Glutamatergic neuron (in vitro differentiated cells): ENCODE data around the gene PTPRN2. TPM values are rescaled to one million over a fixed set of nuclear protein-coding genes. Genes with fewer than 3 reads are reported as not detected.
A peak's percentile ranks its signal among the peaks of the same experiment; 100 is the strongest.

Source experiments
- DNase-seq: peaks from one replicate; pipeline ENCODE4 v3.0.0; 2022
- H3K27ac Mint-ChIP-seq: one replicate; pipeline ENCODE4 v1.8.0; 2020; ENCODE audit warnings: mild to moderate bottlenecking, mixed read lengths, inconsistent platforms; ENCODE audit not compliant: unreplicated experiment
- H3K27me3 Mint-ChIP-seq: one replicate; pipeline ENCODE4 v1.8.0; 2020; ENCODE audit warnings: mild to moderate bottlenecking, moderate library complexity, mixed read lengths, inconsistent platforms; ENCODE audit not compliant: unreplicated experiment
- H3K36me3 Mint-ChIP-seq: one replicate; pipeline ENCODE4 v1.8.0; 2020; ENCODE audit warnings: mild to moderate bottlenecking, mixed read lengths, inconsistent platforms; ENCODE audit not compliant: unreplicated experiment
- H3K4me1 Mint-ChIP-seq: one replicate; pipeline ENCODE4 v1.8.0; 2020; ENCODE audit warnings: mild to moderate bottlenecking, low read depth, mixed read lengths, inconsistent platforms; ENCODE audit not compliant: unreplicated experiment
- H3K4me3 Mint-ChIP-seq: one replicate; pipeline ENCODE4 v1.8.0; 2020; ENCODE audit warnings: mild to moderate bottlenecking, mixed read lengths, inconsistent platforms; ENCODE audit not compliant: unreplicated experiment
- H3K9me3 Mint-ChIP-seq: one replicate; pipeline ENCODE4 v1.8.0; 2020; ENCODE audit warnings: mild to moderate bottlenecking, moderate library complexity, mixed read lengths, inconsistent platforms; ENCODE audit not compliant: unreplicated experiment
- total RNA-seq: library from RNA; stranded (reverse); fragmentation: NEBNext Ultra II Directional; extraction: Animal tissue kit (Norgen Biotek cat#: 25700); gene quantifications from one replicate; pipeline ENCODE4 v1.2.1, GENCODE V29; 2021; ENCODE audit not compliant: unreplicated experiment
- TF ChIP-seq, protein P1 (sequence below): fragments of 200-600 bp; sonication (generic); IDR thresholded peaks from one replicate; pipeline ENCODE4 v1.5.0; 2021; ENCODE audit not compliant: partially characterized antibody, unreplicated experiment

Gene PTPRN2
- total RNA-seq, 1 donor from 2014 or later: 49.0 TPM

DNA sequence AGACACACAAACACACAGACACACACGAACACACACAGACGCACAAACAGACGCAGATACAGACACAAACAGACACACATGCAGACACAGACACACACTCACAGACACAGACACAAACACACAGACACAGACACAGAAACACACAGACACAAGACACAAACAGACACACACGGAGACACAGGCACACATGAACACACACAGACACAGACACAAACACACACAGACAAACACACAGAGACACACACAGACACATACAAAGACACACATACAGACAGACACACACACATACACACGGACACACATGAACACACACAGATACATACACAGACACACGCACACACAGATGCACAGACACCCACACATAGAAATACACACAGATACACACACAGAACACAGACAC is 815.9 kb downstream of the PTPRN2 start:
- H3K27ac Mint-ChIP-seq: peak overlapping the region; percentile 19
- H3K4me3 Mint-ChIP-seq: peak overlapping the region; percentile 37
- peaks cover 32% of the 10 kb centered on the region for H3K36me3 Mint-ChIP-seq
- H3K9me3 Mint-ChIP-seq: peaks cover 44% of the 10 kb centered on the region
- TF ChIP-seq, protein P1, sequence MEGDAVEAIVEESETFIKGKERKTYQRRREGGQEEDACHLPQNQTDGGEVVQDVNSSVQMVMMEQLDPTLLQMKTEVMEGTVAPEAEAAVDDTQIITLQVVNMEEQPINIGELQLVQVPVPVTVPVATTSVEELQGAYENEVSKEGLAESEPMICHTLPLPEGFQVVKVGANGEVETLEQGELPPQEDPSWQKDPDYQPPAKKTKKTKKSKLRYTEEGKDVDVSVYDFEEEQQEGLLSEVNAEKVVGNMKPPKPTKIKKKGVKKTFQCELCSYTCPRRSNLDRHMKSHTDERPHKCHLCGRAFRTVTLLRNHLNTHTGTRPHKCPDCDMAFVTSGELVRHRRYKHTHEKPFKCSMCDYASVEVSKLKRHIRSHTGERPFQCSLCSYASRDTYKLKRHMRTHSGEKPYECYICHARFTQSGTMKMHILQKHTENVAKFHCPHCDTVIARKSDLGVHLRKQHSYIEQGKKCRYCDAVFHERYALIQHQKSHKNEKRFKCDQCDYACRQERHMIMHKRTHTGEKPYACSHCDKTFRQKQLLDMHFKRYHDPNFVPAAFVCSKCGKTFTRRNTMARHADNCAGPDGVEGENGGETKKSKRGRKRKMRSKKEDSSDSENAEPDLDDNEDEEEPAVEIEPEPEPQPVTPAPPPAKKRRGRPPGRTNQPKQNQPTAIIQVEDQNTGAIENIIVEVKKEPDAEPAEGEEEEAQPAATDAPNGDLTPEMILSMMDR: no peak
- H3K4me1 Mint-ChIP-seq: peaks cover 10% of the 10 kb centered on the region
- peaks cover 13% of the 10 kb centered on the region for H3K27me3 Mint-ChIP-seq
- DNase-seq: no peak

DNA sequence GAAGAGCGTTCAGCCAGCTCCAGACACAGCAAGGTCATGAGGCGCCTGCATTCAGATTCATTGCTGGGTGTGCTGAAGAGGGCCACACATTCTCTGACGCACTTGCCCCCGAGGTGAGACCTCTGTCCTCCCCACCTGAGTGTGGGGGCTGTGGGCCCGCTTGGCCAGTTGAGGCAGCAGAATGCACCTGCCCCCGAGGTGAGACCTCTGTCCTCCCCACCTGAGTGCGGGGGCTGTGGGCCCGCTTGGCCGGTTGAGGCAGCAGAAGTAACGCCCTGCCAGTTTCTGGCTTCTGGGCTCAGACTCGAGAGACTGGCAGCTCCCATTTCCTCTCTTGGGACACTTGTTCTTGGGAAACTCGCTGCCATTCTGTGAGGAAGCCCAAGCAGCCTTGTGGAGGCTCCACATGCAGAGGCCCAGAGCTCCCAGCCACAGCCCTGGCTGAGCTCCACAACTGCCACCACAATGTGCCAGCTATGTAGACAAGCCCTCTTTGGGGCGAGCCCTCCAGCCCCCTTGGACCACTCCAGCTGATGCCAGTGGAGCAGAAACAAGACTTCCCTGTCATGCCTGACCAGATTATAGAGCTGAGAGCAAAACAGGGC is 816.8 kb downstream of the PTPRN2 start:
- H3K4me1 Mint-ChIP-seq: peaks cover 10% of the 10 kb centered on the region
- peaks cover 36% of the 10 kb centered on the region for H3K36me3 Mint-ChIP-seq
- H3K27me3 Mint-ChIP-seq: peaks cover 13% of the 10 kb centered on the region
- DNase-seq: no peak
- TF ChIP-seq, protein P1: no peak
- peaks cover 48% of the 10 kb centered on the region for H3K9me3 Mint-ChIP-seq
- H3K4me3 Mint-ChIP-seq: no peak overlapping the region
- H3K27ac Mint-ChIP-seq: no peak overlapping the region

DNA sequence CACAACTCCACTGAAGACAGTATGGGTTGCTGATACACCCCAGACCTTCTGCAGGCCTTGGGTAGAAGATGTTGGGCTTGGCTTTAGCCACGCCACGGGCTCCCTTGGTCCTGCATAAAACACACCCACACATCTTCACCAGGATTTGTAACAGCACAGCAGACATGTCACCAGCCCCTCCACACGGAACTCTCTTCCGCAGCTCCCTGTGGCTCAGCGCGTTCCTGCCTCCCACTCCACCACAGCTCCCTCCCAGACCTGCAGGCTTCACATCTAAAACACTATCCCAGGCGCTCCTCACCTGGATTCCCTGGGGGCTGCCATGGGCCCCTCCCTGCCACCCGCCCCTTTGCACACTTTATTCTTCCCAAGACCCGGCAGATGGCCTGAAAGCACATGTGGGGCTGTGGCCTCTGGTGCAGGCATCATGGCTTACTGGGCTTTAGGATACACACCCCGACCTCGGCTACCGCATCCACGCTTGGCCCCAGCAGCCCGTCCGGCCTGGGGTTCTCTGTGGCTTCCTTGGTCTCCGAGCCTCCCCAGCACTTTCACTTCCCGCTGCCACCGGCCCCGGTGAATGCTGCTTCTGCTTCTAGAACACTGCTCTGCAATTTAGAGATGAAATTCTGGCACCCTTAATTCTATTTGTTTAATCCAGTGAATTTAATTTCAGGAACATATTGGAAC is 818.0 kb downstream of the PTPRN2 start:
- H3K4me1 Mint-ChIP-seq: peaks cover 10% of the 10 kb centered on the region
- H3K9me3 Mint-ChIP-seq: peaks cover 49% of the 10 kb centered on the region
- peaks cover 36% of the 10 kb centered on the region for H3K36me3 Mint-ChIP-seq
- no peak overlapping the region for H3K27ac Mint-ChIP-seq
- TF ChIP-seq, protein P1: no peak
- peaks cover 11% of the 10 kb centered on the region for H3K27me3 Mint-ChIP-seq
- no peak overlapping the region for H3K4me3 Mint-ChIP-seq
- DNase-seq: no peak

DNA sequence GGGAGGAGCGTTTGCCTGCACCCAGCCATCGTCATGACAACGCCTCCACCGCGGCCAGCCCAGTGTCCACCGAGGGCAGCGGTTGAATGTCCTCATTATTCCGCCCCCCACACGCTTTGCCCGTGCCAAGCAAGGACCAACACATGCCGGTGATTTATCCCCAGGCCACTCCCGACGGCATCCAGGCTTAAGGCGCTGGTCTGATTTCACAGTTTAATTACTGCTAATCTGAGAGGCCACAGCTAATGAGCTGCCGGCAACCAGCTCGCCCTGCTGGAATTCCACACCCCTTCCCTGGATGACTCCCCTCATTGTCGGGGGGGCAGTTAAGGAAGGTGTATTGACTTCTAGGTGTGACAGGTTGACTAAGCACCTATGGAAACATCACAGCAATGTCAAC is 818.5 kb downstream of the PTPRN2 start:
- Mint-ChIP-seq H3K27me3 (peaks cover 11% of the 10 kb centered on the region), H3K4me3 (no peak overlapping the region), H3K27ac (no peak overlapping the region), H3K9me3 (peaks cover 45% of the 10 kb centered on the region), H3K4me1 (peaks cover 10% of the 10 kb centered on the region), H3K36me3 (peaks cover 36% of the 10 kb centered on the region)
- TF ChIP-seq, protein P1: no peak
- no peak for DNase-seq

DNA sequence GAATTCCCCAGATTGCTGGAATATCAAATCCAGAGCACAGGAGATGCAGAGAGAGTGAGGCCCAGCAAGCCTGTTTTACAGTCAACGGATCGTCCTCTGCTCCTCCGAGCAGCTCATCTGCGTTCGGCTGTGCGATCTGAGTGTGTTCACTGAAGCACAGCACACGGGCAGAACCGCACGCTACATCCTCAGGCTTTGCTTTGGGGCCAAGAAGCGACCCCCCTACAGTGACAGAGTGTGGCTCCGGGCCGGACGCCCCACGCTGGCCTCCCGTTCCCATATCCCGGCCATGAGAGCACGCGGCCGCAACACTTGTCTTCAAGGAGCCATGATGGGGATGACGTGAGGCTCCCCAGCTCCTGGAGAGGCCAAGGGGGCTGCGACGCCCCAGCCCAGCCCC is 819.4 kb downstream of the PTPRN2 start:
- Mint-ChIP-seq H3K4me3 (peak overlapping the region; percentile 5), H3K36me3 (peaks cover 29% of the 10 kb centered on the region), H3K4me1 (peaks cover 10% of the 10 kb centered on the region), H3K27ac (no peak overlapping the region), H3K27me3 (peaks cover 11% of the 10 kb centered on the region), H3K9me3 (peaks cover 39% of the 10 kb centered on the region)
- DNase-seq: no peak
- TF ChIP-seq, protein P1: no peak
